ENCODE data around the gene KATNB1.

Gene KATNB1

Small RNA genes lying within 50 kb of the gene (small RNA-seq; reads per million reads assigned to genes)
- 0 reads per million in 2 experiments for gene MIR6772
